Stimulated activated effector memory CD8-positive, alpha-beta T cell treated with anti-CD3 and anti-CD28 coated beads, Interleukin-12 subunit alpha, Interleukin-12 subunit beta, amount 100 ng/mL, for 72 hours (primary cell): ENCODE results near the gene FARS2.
"Not testable (repeated sequence)": the region's sequence is repeated elsewhere in the genome, so short reads cannot be mapped to it uniquely, and the experiment has no call there.

Source experiments
- ATAC-seq: fragments of 150-1000 bp; cut with Tn5 transposase; 2 replicates; pipeline ENCODE4 v1.10.0; 2021
- DNase-seq, 2 donors: peaks; one replicate each; pipeline ENCODE4 v3.0.0; 2021 to 2022; ENCODE audit warnings: low spot score in 2 of 2
- H3K27ac Mint-ChIP-seq: one replicate; pipeline ENCODE4 v1.8.0; 2022; ENCODE audit warnings: mild to moderate bottlenecking, mixed read lengths
- H3K36me3 Mint-ChIP-seq: one replicate; pipeline ENCODE4 v1.8.0; 2022; ENCODE audit warnings: mild to moderate bottlenecking, mixed read lengths
- H3K4me1 Mint-ChIP-seq: one replicate; pipeline ENCODE4 v1.8.0; 2022; ENCODE audit warnings: mixed read lengths
- H3K4me3 Mint-ChIP-seq: one replicate; pipeline ENCODE4 v1.8.0; 2022; ENCODE audit warnings: mild to moderate bottlenecking, mixed read lengths
- H3K9me3 Mint-ChIP-seq: one replicate; pipeline ENCODE4 v1.8.0; 2022; ENCODE audit warnings: mixed read lengths

FARS2 gene

DNA sequence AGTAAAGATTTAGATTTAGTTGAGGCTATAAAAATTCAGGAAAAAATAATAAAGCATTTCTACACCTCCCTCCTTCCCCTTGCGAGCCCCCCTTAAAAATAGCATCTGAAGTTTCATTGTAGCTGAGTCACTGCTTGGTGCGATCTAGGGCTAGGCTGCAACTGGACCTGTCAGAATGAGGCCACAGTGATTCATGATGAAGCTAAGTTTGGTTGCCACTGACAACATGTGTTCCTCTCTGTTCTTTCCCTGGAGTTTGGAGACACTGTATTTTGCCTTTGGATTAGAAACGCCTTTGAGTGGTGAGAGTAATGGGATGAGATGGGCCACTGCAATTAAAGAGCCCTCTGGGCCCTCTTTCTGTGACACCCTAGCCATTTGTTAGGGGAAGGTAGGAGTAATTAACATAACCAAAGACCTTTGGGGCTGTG, 411.3 kb downstream of the FARS2 start:
- Mint-ChIP-seq H3K9me3 (no peaks in the 10 kb centered on the region), H3K27ac (no peak overlapping the region), H3K4me1 (peaks cover 15% of the 10 kb centered on the region), H3K4me3 (no peak overlapping the region), H3K36me3 (no peaks in the 10 kb centered on the region)
- ATAC-seq, result peak; percentile 54
- no peak for DNase-seq

DNA sequence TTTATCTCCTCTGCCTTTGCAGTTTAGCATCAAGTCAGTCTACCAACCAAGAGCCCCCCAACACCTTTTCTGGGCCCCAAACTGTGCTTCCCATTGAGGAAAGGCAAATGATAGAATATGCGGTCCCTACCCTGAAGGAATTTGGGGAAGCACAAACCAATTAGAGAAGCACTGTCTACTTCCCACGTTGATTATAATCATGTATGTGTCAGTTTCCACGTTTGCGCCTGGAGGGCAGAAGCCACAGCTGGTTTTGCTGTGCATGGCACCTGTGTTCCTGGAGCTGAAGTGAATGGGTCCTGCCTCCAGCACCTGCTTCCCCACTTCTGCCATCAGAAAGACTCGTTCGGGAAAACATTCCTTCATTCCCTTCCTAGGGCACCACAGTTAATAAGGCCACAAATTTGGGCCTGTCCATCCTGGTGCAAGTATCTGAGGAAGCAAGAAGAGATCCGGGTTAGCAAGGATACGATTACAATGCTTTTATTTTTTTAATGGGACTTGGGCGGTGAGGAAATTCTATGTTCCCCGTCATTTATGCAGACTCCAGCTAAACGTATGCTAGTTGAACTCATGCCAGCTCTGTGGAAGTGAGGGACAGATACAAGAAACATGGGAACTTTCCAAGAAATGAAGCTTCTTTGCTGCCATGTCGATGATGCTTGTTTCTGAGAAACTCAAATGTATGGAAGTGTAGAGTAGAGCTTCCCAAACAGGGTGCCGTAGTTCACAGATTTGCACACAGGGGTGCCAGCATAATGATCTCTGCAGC, 411.9 kb downstream of the FARS2 start:
- ATAC-seq (no peak), DNase-seq (no peak)
- no peak overlapping the region for H3K4me3 Mint-ChIP-seq
- H3K4me1 Mint-ChIP-seq, result peaks cover 10% of the 10 kb centered on the region
- H3K27ac Mint-ChIP-seq, result no peak overlapping the region
- no peaks in the 10 kb centered on the region for H3K9me3 Mint-ChIP-seq
- no peaks in the 10 kb centered on the region for H3K36me3 Mint-ChIP-seq

GRCh38 chr6:5674141-5674540, 412.8 kb downstream of the FARS2 start:
- ATAC-seq (no peak), DNase-seq (no peak)
- Mint-ChIP-seq H3K4me3 (no peak overlapping the region), H3K27ac (no peak overlapping the region), H3K9me3 (no peaks in the 10 kb centered on the region), H3K36me3 (no peaks in the 10 kb centered on the region), H3K4me1 (peaks cover 12% of the 10 kb centered on the region)

DNA sequence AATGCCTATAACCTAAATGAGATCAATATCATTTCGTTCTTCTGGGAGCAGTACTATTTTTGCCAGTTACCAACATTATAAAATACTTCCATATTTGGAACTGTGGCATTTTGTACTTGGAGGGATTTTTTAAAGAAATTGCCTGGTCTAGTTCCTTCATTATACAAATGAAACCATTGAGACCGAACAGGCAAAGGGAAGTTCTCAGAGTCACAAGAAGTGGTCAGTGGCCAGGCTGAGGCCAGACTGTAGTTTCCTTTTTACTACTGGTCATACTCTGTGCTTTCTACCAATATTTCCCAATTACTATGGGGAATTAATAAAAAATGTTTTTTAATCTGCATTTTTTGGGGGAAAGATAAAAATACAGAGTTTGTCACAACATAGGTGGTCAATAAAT, 413.4 kb downstream of the FARS2 start:
- no peak overlapping the region for H3K4me3 Mint-ChIP-seq
- H3K4me1 Mint-ChIP-seq, result peaks cover 16% of the 10 kb centered on the region
- no peak overlapping the region for H3K27ac Mint-ChIP-seq
- no peak for DNase-seq
- ATAC-seq, result no peak
- H3K9me3 Mint-ChIP-seq, result no peaks in the 10 kb centered on the region
- H3K36me3 Mint-ChIP-seq, result no peaks in the 10 kb centered on the region

DNA sequence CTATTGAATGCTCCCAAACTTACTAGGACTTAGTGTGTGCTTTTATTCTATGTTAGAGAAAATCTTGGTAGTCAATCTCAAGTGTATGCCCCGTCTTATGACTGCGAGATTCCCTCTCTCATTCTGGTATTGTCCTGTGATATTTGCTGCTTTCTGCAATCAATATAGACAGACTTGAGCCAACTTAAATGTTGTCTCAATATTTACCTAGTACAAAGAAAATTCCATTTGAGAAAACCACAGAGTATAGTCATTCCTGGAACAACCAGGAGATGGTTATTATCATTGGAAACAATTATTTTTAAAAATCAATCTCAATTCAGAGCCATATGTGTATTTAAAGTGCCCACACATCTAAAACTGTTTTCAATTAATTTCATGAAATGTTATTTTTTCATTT, 415.4 kb downstream of the FARS2 start:
- Mint-ChIP-seq H3K9me3 (no peaks in the 10 kb centered on the region), H3K4me1 (peaks cover 9% of the 10 kb centered on the region), H3K4me3 (no peak overlapping the region), H3K27ac (no peak overlapping the region), H3K36me3 (no peaks in the 10 kb centered on the region)
- ATAC-seq (no peak), DNase-seq (no peak)

DNA sequence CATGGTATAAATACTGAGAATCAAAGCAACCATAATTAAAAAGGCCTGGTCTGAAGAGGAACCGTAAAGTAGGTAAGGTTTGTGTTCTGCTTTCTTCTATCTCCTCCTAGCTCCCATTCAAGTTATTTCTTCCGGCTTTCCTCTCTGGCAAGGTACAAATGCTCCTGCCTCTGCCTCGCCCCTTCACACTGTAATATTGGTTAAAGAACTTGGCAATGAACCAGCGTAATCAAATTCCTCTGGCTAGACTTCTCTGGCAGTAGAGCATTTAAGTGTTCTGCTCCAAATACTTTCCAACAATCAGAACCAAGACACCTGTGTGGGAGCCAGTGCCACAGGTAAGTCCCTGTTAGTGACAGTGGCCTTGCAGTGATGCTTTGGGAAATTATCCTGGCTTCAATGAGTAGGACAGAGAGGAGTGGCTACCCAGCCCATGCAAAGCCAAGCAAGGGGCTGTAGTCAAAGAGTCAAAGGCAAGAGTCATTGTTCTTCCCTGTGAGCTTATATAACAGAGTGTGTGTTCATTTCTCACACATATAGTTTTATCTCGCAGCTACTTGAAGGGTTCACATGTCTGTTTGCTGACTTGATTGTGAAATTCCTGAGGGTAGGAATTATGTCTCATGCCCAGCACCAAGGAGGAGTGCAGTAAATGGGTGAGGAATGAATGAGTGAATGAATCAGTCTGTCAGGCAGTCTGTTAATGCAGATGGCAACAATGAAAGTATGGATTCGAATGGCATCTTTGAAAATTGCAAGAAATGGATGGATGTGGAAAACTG, 416.1 kb downstream of the FARS2 start:
- Mint-ChIP-seq H3K4me1 (peaks cover 7% of the 10 kb centered on the region), H3K4me3 (no peak overlapping the region), H3K9me3 (no peaks in the 10 kb centered on the region), H3K27ac (no peak overlapping the region), H3K36me3 (no peaks in the 10 kb centered on the region)
- DNase-seq, result no peak
- no peak for ATAC-seq

DNA sequence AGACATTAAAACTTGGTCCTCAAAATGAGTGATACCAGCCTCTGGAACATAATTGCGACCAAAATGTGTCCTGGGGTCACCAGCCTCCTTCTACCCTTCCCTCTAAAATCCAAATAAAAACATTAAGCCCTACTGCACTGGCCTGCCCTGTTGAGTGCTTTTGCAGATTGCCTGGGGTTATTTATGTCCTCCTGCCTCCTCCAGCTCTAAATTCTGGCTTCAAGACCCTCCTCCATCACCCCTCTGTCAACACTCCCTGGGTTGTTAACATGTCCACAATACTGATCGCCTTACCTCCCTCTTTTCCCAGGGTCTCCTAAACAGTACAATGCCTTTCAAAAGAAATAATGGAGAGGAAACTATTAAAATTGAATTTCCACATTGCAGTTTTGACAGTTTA, 418.0 kb downstream of the FARS2 start:
- Mint-ChIP-seq H3K4me3 (no peak overlapping the region), H3K4me1 (peaks cover 7% of the 10 kb centered on the region)
- DNase-seq, result no peak

GRCh38 chr6:5679691-5680090, 418.4 kb downstream of the FARS2 start:
- H3K36me3 Mint-ChIP-seq, result no peaks in the 10 kb centered on the region
- H3K4me1 Mint-ChIP-seq, result peaks cover 7% of the 10 kb centered on the region
- no peak overlapping the region for H3K4me3 Mint-ChIP-seq
- ATAC-seq, result no peak
- H3K9me3 Mint-ChIP-seq, result peaks cover 6% of the 10 kb centered on the region
- peak overlapping the region; percentile 46 for H3K27ac Mint-ChIP-seq
- DNase-seq, result no peak

More for the DNA sequence above, 418.0 kb downstream of the FARS2 start:
- H3K27ac Mint-ChIP-seq, result peak overlapping the region; percentile 46
- H3K36me3 Mint-ChIP-seq, result no peaks in the 10 kb centered on the region
- ATAC-seq, result no peak
- H3K9me3 Mint-ChIP-seq, result peaks cover 6% of the 10 kb centered on the region

- H3K36me3 Mint-ChIP-seq, result no peaks in the 10 kb centered on the region
- H3K9me3 Mint-ChIP-seq, result peaks cover 6% of the 10 kb centered on the region
- ATAC-seq, result no peak
- no peak overlapping the region for H3K27ac Mint-ChIP-seq
- H3K4me1 Mint-ChIP-seq, result peaks cover 7% of the 10 kb centered on the region
- no peak for DNase-seq
- H3K4me3 Mint-ChIP-seq, result no peak overlapping the region
Observed at GRCh38 chr6:5680095-5680494, 418.8 kb downstream of the FARS2 start.

GRCh38 chr6:5681480-5681879, 420.2 kb downstream of the FARS2 start:
- Mint-ChIP-seq H3K4me1 (peaks cover 7% of the 10 kb centered on the region), H3K9me3 (peaks cover 6% of the 10 kb centered on the region), H3K36me3 (no peaks in the 10 kb centered on the region), H3K27ac (no peak overlapping the region), H3K4me3 (no peak overlapping the region)
- ATAC-seq, result no peak
- no peak for DNase-seq

- Mint-ChIP-seq H3K36me3 (no peaks in the 10 kb centered on the region), H3K27ac (no peak overlapping the region), H3K4me3 (no peak overlapping the region), H3K9me3 (peaks cover 6% of the 10 kb centered on the region), H3K4me1 (peaks cover 7% of the 10 kb centered on the region)
- DNase-seq, result no peak
- ATAC-seq, result no peak
Observed at GRCh38 chr6:5682530-5682929, 421.2 kb downstream of the FARS2 start.

GRCh38 chr6:5683747-5684146, 422.4 kb downstream of the FARS2 start:
- not testable (repeated sequence) for H3K36me3 Mint-ChIP-seq, H3K4me3 Mint-ChIP-seq, ATAC-seq, DNase-seq, H3K27ac Mint-ChIP-seq, H3K9me3 Mint-ChIP-seq, H3K4me1 Mint-ChIP-seq

- H3K9me3 Mint-ChIP-seq, result peaks cover 8% of the 10 kb centered on the region
- H3K4me1 Mint-ChIP-seq, result peaks cover 1% of the 10 kb centered on the region
- no peak for ATAC-seq
- H3K27ac Mint-ChIP-seq, result no peak overlapping the region
- no peak for DNase-seq
- no peaks in the 10 kb centered on the region for H3K36me3 Mint-ChIP-seq
- no peak overlapping the region for H3K4me3 Mint-ChIP-seq
Observed at GRCh38 chr6:5684320-5685053, 423.2 kb downstream of the FARS2 start.

DNA sequence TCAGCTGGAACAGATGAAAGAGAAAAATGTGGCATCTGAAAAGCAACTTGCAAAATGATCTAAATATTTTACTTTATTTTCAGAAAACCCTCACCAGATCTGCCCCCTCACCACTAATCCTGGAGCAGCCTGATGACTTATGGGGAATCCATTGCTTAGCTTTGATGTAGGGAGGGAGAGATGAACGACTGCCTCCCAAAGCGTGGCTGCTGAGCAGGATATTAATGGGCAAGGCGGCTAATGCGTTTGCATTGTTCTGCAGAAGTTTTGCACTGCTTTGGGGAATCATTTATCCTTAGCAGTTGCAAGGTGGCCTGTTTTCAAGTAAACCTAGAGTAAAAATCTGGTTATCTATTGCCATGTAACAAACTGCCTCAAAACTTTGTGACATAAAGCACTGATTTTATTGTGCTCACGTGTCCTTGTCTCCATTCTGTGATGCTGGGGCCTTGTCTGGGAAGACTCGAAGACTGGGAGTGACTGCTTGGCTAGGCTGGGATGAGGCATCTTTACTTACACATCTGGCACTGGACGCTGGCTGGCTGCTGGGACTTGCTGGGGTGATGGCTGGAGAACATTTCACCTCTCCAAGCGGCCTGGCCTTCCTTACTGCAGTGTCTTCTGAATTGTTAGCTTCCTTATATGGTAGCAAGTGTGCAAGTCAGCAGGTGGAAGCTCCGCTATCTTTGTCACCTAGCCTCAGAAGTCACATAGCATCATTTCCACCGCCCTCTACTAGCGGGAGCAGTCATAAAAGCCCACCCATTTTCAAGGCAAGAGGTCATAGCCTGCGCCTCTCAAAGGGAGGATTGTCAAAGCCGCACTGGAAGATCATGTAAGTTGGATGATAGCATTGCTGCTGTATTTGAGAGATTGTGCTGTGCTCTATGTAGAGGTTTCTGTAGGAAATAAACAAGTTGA, 432.2 kb downstream of the FARS2 start:
- ATAC-seq (no peak), DNase-seq (no peak)
- H3K4me3 Mint-ChIP-seq, result no peak overlapping the region
- H3K36me3 Mint-ChIP-seq, result peaks cover 6% of the 10 kb centered on the region
- H3K9me3 Mint-ChIP-seq, result peaks cover 9% of the 10 kb centered on the region
- H3K4me1 Mint-ChIP-seq, result peaks cover 5% of the 10 kb centered on the region
- no peak overlapping the region for H3K27ac Mint-ChIP-seq
